Sigmoid colon (tissue), 3 donors: ENCODE results near the gene MEIOC.

ENCODE experiments used
- CTCF ChIP-seq, 4 experiments: fragments of 450-650 bp in 3 of 4; fragments of 200-600 bp in 1 of 4; IDR thresholded peaks; one replicate each; pipeline ENCODE4 v1.5.1; 2016 to 2019; ENCODE audit warnings: antibody characterized with exemption in 4 of 4, mild to moderate bottlenecking in 3 of 4, moderate library complexity in 2 of 4
- POLR2A ChIP-seq, 2 donors: fragments of 450-650 bp; IDR thresholded peaks; one replicate each; pipeline ENCODE4 v1.6.1; 2016; ENCODE audit warnings: antibody characterized with exemption in 2 of 2, mild to moderate bottlenecking in 2 of 2, moderate library complexity in 2 of 2

- TF ChIP-seq CTCF (IDR thresholded peaks at IDR 0.05) (no peak), POLR2A (IDR thresholded peaks at IDR 0.05) (no peak)
Measured at GRCh38 chr17:44648963-44649362, 7.3 kb upstream of the MEIOC start.
